Uterus (tissue), 2 donors: Measurements from ENCODE around the gene LGALS3BP.

ENCODE experiments used
- CTCF ChIP-seq, 4 experiments: fragments of 200-600 bp in 2 of 4; fragments of 450-650 bp in 2 of 4; sonication (generic) in 2 of 4; IDR thresholded peaks; one replicate each; pipeline ENCODE4 v1.5.1; 2016 to 2019; ENCODE audit warnings: antibody characterized with exemption in 4 of 4, mild to moderate bottlenecking in 2 of 4, moderate library complexity in 1 of 4
- POLR2A ChIP-seq, 2 donors: fragments of 450-650 bp; IDR thresholded peaks; one replicate each; pipeline ENCODE4 v1.6.1; 2016; ENCODE audit warnings: antibody characterized with exemption in 2 of 2, mild to moderate bottlenecking in 1 of 2, moderate library complexity in 1 of 2

- TF ChIP-seq POLR2A (IDR thresholded peaks at IDR 0.05) (no peak), CTCF (IDR thresholded peaks at IDR 0.05) (no peak)
Observed at GRCh38 chr17:78937561-78937960, 42.2 kb downstream of the LGALS3BP start.
